ENCODE measurements around the gene NF2.

NF2 gene

DNA sequence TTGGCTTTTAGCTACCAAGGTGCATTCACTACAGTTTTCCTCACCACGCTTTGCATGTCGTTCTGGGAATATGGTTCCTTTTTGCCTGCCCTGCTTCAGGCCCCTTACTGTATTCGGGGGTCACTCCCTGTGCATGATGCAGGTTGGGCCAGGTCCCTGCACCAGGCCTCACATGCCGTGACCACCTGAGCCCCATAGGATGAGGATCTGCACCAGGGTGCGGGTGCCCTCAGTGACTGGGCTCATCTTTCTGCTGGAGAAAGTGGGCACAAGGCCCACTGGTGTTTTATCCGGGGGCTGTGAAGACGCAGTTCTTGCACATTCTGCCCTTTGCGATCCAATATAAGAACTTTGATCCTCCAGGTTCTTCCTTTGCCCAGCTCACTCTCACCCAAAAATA, 70.7 kb downstream of the NF2 start:
- Histone ChIP-seq H2BK5ac (ENCODE audit: low read depth, low read length, poor library complexity, severe bottlenecking) (no peak overlapping the region), H3K4me2 (ENCODE audit: low read length, poor library complexity, severe bottlenecking) (no peak overlapping the region), H2BK120ac (ENCODE audit: low read depth, low read length) (no peak overlapping the region), H3K4me3 (ENCODE audit: insufficient read depth in 1 of 2, low read depth in 1 of 2, low read length in 2 of 2) (no peak overlapping the region), H3K9ac (ENCODE audit: low read length) (no peak overlapping the region), H4K91ac (ENCODE audit: low read length) (no peak overlapping the region), H3K14ac (ENCODE audit: low read length in 2 of 2) (no peak overlapping the region), H2BK15ac (ENCODE audit: low read depth, poor library complexity, severe bottlenecking) (no peak overlapping the region), H2AK5ac (ENCODE audit: low read length, severe bottlenecking) (no peak overlapping the region), H3K79me1 (replicated peaks; ENCODE audit: low read length, poor library complexity, severe bottlenecking) (peaks cover 45% of the 10 kb centered on the region), H3K9me3 (ENCODE audit: control insufficient read depth, low read length) (no peaks in the 10 kb centered on the region), H2AFZ (ENCODE audit: low read depth, low read length) (no peak overlapping the region), H3K27ac (ENCODE audit: low read length, poor library complexity, severe bottlenecking) (no peak overlapping the region), H3K4ac (ENCODE audit: low read depth in 1 of 2, low read length in 2 of 2) (no peak overlapping the region), H3K23ac (ENCODE audit: low read length in 2 of 2) (no peak overlapping the region), H3K36me3 (ENCODE audit: control insufficient read depth in 1 of 2, insufficient read depth in 2 of 2, low read depth in 1 of 2, low read length in 2 of 2) (peaks cover 83 to 89% of the 10 kb centered on the region in 2 experiments), H3K27me3 (ENCODE audit: control insufficient read depth in 1 of 2, insufficient read depth in 1 of 2, low read length in 2 of 2) (no peaks in the 10 kb centered on the region), H3K4me1 (ENCODE audit: control insufficient read depth, insufficient read depth, low read depth, low read length) (peaks cover 9% of the 10 kb centered on the region), H2BK12ac (ENCODE audit: low read length in 2 of 2) (no peak overlapping the region), H3K18ac (ENCODE audit: low read depth in 1 of 2, low read length in 2 of 2) (no peak overlapping the region), H4K8ac (ENCODE audit: low read length) (no peak overlapping the region)
- WGBS: 98% methylated on average over 8 of the region's 8 CpGs
- no peak for DNase-seq

DNA sequence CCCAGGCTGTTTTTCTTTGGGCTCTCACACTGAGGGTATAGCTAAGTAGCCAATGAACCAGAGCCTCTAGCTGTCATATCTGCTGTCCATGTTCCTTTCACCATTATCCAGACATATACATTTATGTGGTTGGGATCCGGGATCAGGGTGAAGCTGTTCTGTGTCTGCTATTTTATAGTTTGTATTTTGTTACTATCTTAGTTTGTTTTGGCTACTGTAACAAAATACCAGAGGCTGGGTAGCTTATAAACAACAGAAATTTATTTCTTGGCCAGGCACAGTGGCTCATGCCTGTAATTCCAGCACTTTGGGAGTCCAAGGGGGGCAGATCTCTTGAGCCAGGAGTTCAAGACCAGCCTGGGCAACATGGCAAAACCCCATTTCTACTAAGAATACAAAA, 75.9 kb downstream of the NF2 start:
- no peak overlapping the region for H4K8ac ChIP-seq (ENCODE audit: low read length)
- no peak overlapping the region for H2BK120ac ChIP-seq (ENCODE audit: low read depth, low read length)
- H3K79me1 ChIP-seq (replicated peaks; ENCODE audit: low read length, poor library complexity, severe bottlenecking): peaks cover 29% of the 10 kb centered on the region
- no peak overlapping the region for H4K91ac ChIP-seq (ENCODE audit: low read length)
- no peak overlapping the region for H2AK5ac ChIP-seq (ENCODE audit: low read length, severe bottlenecking)
- H3K9me3 ChIP-seq (ENCODE audit: control insufficient read depth, low read length): no peaks in the 10 kb centered on the region
- H3K9ac ChIP-seq (ENCODE audit: low read length): no peak overlapping the region
- H3K4ac ChIP-seq (ENCODE audit: low read depth in 1 of 2, low read length in 2 of 2): no peak overlapping the region
- H3K4me3 ChIP-seq (ENCODE audit: insufficient read depth in 1 of 2, low read depth in 1 of 2, low read length in 2 of 2): no peak overlapping the region
- H3K4me1 ChIP-seq (ENCODE audit: control insufficient read depth, insufficient read depth, low read depth, low read length): peaks cover 10% of the 10 kb centered on the region
- no peak overlapping the region for H3K4me2 ChIP-seq (ENCODE audit: low read length, poor library complexity, severe bottlenecking)
- no peak overlapping the region for H2BK5ac ChIP-seq (ENCODE audit: low read depth, low read length, poor library complexity, severe bottlenecking)
- no peak overlapping the region for H3K27ac ChIP-seq (ENCODE audit: low read length, poor library complexity, severe bottlenecking)
- H2AFZ ChIP-seq (ENCODE audit: low read depth, low read length): no peak overlapping the region
- H3K36me3 ChIP-seq (ENCODE audit: control insufficient read depth in 1 of 2, insufficient read depth in 2 of 2, low read depth in 1 of 2, low read length in 2 of 2): peaks cover 67 to 91% of the 10 kb centered on the region in 2 experiments
- no peaks in the 10 kb centered on the region for H3K27me3 ChIP-seq (ENCODE audit: control insufficient read depth in 1 of 2, insufficient read depth in 1 of 2, low read length in 2 of 2)
- H3K18ac ChIP-seq (ENCODE audit: low read depth in 1 of 2, low read length in 2 of 2): no peak overlapping the region
- no peak for DNase-seq
- H2BK15ac ChIP-seq (ENCODE audit: low read depth, poor library complexity, severe bottlenecking): no peak overlapping the region
- 86% methylated on average over 1 of the region's 1 CpG for WGBS
- H3K14ac ChIP-seq (ENCODE audit: low read length in 2 of 2): no peak overlapping the region
- no peak overlapping the region for H2BK12ac ChIP-seq (ENCODE audit: low read length in 2 of 2)
- H3K23ac ChIP-seq (ENCODE audit: low read length in 2 of 2): no peak overlapping the region

DNA sequence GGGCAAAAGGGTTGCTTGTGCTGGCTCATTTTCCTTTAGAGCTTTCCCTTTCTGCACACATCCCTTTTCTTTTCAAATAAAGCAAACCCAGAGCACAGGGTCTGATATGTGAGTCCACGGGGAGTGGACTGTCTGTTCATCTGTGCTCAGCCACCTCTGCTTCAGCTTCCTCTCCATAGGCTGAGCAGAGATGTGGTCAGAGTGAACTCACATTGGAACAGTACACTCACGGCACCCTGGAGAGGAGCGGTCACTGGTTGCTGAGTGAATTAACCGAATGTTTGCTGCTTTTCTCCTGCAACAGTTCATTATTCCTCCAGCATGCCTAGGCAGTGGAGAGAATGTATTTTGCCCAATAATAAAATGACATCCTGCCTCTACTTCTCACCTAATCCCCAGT, 80.1 kb downstream of the NF2 start:
- Histone ChIP-seq H3K9me3 (ENCODE audit: control insufficient read depth, low read length) (no peaks in the 10 kb centered on the region), H2BK12ac (ENCODE audit: low read length in 2 of 2) (no peak overlapping the region), H3K23ac (ENCODE audit: low read length in 2 of 2) (no peak overlapping the region), H3K4me1 (ENCODE audit: control insufficient read depth, insufficient read depth, low read depth, low read length) (peaks cover 21% of the 10 kb centered on the region), H3K4me2 (ENCODE audit: low read length, poor library complexity, severe bottlenecking) (no peak overlapping the region), H3K79me1 (replicated peaks; ENCODE audit: low read length, poor library complexity, severe bottlenecking) (peaks cover 24% of the 10 kb centered on the region), H3K27me3 (ENCODE audit: control insufficient read depth in 1 of 2, insufficient read depth in 1 of 2, low read length in 2 of 2) (no peaks in the 10 kb centered on the region), H2AK5ac (ENCODE audit: low read length, severe bottlenecking) (no peak overlapping the region), H2AFZ (ENCODE audit: low read depth, low read length) (no peak overlapping the region), H3K36me3 (ENCODE audit: control insufficient read depth in 1 of 2, insufficient read depth in 2 of 2, low read depth in 1 of 2, low read length in 2 of 2) (peaks cover 61 to 82% of the 10 kb centered on the region in 2 experiments), H3K14ac (ENCODE audit: low read length in 2 of 2) (no peak overlapping the region), H2BK5ac (ENCODE audit: low read depth, low read length, poor library complexity, severe bottlenecking) (no peak overlapping the region), H4K91ac (ENCODE audit: low read length) (no peak overlapping the region), H4K8ac (ENCODE audit: low read length) (no peak overlapping the region), H3K4me3 (ENCODE audit: insufficient read depth in 1 of 2, low read depth in 1 of 2, low read length in 2 of 2) (no peak overlapping the region), H3K4ac (ENCODE audit: low read depth in 1 of 2, low read length in 2 of 2) (no peak overlapping the region), H2BK15ac (ENCODE audit: low read depth, poor library complexity, severe bottlenecking) (no peak overlapping the region), H3K9ac (ENCODE audit: low read length) (no peak overlapping the region), H2BK120ac (ENCODE audit: low read depth, low read length) (no peak overlapping the region), H3K18ac (ENCODE audit: low read depth in 1 of 2, low read length in 2 of 2) (no peak overlapping the region), H3K27ac (ENCODE audit: low read length, poor library complexity, severe bottlenecking) (peak overlapping the region; percentile 56)
- DNase-seq: no peak
- WGBS: 98% methylated on average over 4 of the region's 4 CpGs

DNA sequence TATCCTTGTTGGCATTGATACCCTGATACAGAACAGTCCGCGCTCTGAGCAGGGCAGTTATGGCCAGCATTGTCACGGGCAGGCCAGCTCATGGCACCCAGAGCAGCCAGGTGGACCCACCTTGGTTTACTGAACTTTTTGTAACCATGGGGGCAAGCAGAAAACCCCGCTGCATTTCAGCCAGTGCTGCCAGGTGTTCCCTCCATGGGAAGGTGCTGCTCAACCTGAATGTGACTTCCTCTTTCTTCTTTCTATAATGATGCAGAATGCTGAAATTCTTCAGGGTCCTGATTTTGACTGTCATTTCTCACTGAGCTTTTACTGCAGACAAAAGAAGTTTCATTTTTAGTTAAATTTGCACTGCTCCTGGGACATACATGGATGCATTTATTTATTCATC, 80.8 kb downstream of the NF2 start:
- Histone ChIP-seq H3K4ac (ENCODE audit: low read depth in 1 of 2, low read length in 2 of 2) (no peak overlapping the region), H3K9ac (ENCODE audit: low read length) (no peak overlapping the region), H3K4me1 (ENCODE audit: control insufficient read depth, insufficient read depth, low read depth, low read length) (peaks cover 21% of the 10 kb centered on the region), H4K91ac (ENCODE audit: low read length) (no peak overlapping the region), H3K14ac (ENCODE audit: low read length in 2 of 2) (no peak overlapping the region), H3K9me3 (ENCODE audit: control insufficient read depth, low read length) (no peaks in the 10 kb centered on the region), H3K79me1 (replicated peaks; ENCODE audit: low read length, poor library complexity, severe bottlenecking) (peaks cover 22% of the 10 kb centered on the region), H2AK5ac (ENCODE audit: low read length, severe bottlenecking) (no peak overlapping the region), H3K27ac (ENCODE audit: low read length, poor library complexity, severe bottlenecking) (no peak overlapping the region), H2AFZ (ENCODE audit: low read depth, low read length) (no peak overlapping the region), H3K27me3 (ENCODE audit: control insufficient read depth in 1 of 2, insufficient read depth in 1 of 2, low read length in 2 of 2) (no peaks in the 10 kb centered on the region), H3K23ac (ENCODE audit: low read length in 2 of 2) (no peak overlapping the region), H3K18ac (ENCODE audit: low read depth in 1 of 2, low read length in 2 of 2) (no peak overlapping the region), H2BK5ac (ENCODE audit: low read depth, low read length, poor library complexity, severe bottlenecking) (no peak overlapping the region), H3K4me2 (ENCODE audit: low read length, poor library complexity, severe bottlenecking) (no peak overlapping the region), H2BK12ac (ENCODE audit: low read length in 2 of 2) (no peak overlapping the region), H2BK120ac (ENCODE audit: low read depth, low read length) (no peak overlapping the region), H4K8ac (ENCODE audit: low read length) (no peak overlapping the region), H2BK15ac (ENCODE audit: low read depth, poor library complexity, severe bottlenecking) (no peak overlapping the region), H3K4me3 (ENCODE audit: insufficient read depth in 1 of 2, low read depth in 1 of 2, low read length in 2 of 2) (no peak overlapping the region), H3K36me3 (ENCODE audit: control insufficient read depth in 1 of 2, insufficient read depth in 2 of 2, low read depth in 1 of 2, low read length in 2 of 2) (peaks cover 58 to 75% of the 10 kb centered on the region in 2 experiments)
- DNase-seq: no peak
- WGBS: 99% methylated on average over 4 of the region's 4 CpGs

Measured in mesenchymal stem cell (in vitro differentiated cells and primary cell).